NCI-H2196 (cell line): Measurements from ENCODE around the gene WNT11.

Experiments used
- DNase-seq: peaks from one replicate; lab custom pipeline; 2025; ENCODE audit not compliant: unreplicated experiment; lab: John Stamatoyannopoulos, UW

WNT11 gene

DNA sequence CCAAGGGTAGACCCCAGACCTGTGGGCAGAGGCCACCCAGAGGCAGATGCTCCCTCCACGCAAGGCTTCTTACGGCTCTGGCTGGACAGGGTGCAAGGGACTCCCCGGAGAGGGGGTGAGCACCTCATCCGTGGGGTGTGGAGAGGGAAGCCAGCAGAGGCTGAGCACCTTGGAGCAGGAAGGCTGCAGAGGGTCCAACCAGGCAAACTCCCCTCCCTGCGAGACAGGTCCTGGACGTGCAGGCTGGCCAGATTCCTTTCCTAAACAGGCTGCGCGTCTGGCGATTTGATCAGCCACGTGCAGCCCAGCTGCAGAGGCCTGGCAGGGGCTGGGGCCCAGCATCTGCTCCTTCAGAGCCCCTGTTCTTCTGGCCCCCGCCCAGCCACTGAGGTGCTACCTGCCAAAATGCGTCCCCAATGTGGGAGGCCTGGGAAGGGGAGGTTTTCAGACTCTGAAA is 49.3 kb downstream of the WNT11 start:
- no peak for DNase-seq

DNA sequence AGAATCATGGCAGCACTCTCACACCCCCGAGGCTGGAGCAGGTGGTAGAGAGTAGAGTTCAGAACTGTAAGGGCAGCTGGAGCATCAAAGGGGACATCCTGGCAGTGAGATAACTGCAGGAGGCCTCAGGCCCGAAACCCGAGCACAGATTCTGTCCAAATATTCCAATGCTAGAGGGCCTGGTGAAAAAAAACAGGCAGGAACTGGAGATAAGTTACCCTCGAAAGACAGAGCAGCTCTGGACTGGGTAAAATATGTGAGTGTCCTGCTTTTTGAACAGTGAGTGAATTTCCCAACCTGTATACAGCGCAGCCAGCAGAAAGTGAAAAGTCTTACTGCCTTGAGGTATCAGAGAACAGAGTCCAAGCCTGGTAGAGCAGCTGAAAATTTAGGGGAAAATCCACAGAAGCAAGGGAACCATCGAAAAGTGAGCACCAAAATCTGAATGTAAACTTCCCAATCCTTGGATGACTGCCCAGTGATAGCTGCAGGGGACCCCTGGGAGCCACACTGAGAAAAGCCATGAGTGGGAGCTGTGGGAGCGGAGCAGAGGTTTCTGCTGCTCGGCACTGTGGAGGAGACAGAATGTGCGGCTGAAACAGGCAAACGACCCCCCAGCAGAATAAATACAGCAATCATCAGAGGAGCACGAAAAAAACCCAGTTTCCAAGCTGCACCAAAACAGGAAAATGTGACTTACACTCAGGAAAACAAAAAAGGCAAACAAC is 50.6 kb downstream of the WNT11 start:
- no peak for DNase-seq

- DNase-seq, result no peak
Observed at GRCh38 chr11:76153571-76153923, 52.8 kb downstream of the WNT11 start.

- no peak for DNase-seq
Observed at GRCh38 chr11:76152741-76153570, 53.3 kb downstream of the WNT11 start.

DNA sequence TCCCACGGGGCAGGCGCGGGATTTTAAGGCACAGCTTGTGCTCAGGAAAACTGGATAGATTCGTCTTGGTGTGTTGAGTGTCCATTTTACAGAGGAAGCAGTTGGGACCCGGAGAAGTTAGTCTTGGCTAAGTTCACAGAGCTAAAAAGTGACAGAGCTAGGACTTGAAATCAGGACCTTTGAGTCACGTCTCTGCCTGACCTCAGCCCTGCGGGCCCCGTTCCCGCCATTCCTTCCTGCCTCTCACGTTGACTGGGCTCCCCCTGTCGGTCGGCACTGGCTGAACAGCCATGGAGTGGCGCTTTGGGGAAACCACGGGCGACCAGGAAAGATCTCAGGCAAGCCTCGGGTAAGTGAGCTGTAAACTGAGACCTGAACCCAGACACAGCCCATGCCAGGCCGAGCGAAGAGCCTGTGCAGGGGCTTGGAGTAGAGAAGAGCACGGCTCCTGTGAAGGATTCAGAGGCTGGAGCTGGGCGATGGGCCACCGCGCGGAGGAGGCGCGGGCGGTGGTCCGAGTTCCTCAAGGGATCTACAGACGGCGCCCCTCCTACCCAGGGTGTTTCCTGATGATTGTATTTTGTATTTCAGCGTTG is 54.1 kb downstream of the WNT11 start:
- DNase-seq, result no peak

DNA sequence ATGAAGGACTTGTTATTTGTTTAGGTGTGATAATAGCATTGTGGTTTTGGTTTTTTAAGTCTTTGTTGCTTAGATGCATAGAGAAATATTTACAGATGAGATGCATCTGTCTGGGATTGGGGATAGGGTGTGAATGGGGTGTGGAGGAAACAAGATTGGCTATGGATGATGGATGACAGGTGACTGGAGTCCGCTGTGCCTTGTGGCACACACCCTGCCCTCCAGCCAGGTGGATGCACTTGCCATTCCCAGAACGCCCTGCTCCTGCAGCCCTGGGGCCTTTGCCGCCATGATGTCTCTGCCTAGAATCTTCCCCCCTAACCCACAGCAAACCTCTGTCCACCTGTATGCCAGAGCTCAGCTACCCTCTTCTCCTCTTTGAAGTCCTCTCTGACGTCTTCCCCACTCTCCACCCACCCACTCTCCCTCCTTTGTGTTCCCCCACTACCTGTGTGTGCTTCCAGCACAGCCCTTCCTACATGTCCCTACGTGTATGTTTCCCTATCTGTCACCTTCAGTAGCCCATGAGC is 54.7 kb downstream of the WNT11 start:
- DNase-seq, result peak; percentile 31

- DNase-seq, result no peak
Observed at GRCh38 chr11:76150141-76150540, 56.2 kb downstream of the WNT11 start.

- no peak for DNase-seq
Observed at GRCh38 chr11:76149713-76150112, 56.6 kb downstream of the WNT11 start.

- DNase-seq, result no peak
Observed at GRCh38 chr11:76148941-76149613, 57.2 kb downstream of the WNT11 start.

DNA sequence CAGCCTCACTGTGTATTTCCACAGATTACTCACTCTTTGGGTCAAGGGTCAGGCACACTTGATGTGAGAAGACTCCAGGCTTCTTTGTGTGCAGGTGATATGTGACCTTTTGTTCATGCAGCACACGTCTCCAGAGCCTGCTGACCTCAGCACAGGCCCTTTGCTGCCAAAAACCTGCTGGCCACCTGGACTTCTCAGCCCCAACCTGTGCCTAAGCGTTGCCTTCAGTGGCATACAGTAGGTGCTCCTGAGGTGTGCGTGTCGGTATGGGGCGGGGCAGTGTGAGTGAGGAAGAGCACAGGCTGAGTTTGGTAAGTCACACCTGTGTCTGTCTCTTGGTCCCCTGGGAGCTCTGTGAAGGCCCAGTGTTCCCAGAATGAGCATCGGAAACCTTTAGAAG is 58.1 kb downstream of the WNT11 start:
- DNase-seq, result peak; percentile 59

DNA sequence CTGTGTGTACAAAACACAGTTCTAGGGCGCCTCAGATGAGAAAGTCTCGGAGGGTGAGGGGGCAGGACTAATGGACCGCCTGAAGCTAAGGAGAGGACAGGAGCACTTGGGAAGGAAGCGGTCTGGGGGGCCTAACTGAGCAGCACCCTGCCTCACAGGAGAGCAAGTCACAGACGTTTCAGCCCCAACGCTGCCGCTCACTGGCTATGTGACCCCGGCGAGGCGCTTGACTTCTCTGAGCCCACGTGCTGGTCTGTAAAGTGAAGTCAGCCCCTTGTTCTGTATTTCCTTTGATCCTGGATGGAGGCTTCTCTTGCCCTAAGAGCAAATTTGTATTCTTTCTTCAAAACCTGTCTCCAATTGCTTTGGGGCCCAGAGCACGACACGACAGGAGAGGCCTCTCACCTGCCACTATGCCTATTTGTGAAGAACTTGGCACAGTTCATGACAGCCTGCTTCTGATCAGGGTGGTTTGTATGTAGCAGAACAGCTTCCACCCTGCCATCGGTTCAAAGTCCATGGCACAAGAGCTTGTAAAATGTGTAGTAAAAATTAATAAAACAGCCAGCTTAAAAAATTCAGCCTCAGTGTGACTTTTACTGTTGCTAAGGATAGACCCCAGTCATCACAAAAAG is 59.1 kb downstream of the WNT11 start:
- no peak for DNase-seq

DNA sequence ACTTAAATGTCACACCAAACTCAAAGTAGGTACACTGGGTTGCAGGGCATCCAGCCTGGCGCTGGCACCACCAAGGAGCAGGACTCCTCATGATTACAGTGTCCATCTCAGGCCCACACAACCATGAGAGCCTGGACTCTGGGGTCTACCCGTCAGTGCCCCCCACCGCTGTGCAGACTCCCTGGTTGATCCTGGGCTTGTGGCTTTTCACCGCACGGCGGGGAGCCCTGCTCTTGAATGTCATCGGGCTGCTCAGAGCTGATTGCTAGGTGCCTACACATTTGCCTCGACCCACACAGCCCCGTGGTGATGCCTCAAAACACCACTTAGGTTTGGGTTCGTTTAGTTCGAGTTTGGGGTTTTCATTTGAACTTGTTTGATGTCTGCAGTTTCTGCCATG is 63.0 kb downstream of the WNT11 start:
- DNase-seq, result no peak

DNA sequence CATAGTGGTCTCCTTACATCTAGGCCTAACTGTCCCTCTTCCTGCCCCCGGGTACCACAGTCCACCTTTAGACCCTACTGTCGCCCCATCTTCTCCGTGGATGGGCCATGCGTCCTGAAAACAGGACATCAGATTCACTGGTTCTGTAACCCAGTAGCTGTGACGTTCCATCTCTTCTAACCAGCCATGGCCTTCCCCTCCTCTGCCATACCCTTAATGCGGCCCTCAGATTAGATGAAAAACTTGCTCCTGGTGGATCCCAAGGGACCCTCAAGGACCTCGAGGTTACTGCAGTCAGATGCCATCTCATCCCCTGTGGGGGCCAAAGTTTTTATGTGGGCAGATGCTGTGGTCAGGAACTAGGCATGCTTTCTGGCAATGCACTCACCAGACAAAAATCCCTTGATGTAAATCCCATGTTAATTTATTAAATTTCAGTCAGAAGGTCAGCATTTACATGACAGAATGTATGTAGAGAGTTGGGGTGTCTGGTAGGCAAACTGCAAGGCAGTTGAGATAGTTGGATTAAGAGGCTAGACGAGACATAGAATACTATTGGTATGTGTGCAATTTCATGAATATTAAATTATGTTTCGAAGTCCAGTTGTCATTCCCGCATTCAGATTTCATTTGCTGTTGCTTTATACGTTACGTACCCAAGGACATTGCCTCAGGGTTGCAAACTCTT is 64.3 kb downstream of the WNT11 start:
- DNase-seq, result no peak

DNA sequence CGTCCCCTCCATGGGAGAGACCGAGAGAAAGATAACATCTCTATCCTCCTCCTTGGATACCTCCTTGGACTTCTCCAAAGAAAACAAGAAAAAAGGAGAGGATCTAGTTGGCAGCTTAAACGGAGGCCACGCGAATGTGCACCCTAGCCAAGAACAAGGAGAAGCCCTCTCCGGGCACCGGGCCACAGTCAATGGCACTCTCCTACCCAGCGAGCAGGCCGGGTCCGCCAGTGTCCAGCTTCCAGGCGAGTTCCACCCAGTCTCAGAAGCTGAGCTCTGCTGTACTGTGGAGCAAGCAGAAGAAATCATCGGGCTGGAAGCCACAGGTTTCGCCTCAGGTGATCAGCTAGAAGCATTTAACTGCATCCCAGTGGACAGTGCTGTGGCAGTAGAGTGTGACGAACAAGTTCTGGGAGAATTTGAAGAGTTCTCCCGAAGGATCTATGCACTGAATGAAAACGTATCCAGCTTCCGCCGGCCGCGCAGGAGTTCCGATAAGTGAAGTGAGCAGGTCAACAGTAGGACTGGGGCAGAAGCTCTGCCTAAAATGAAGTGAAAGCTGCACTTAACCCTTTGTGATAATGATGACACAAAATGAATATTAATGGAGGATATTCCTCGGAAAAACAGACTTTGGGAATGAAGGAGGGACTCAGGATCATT is 65.3 kb downstream of the WNT11 start:
- DNase-seq, result no peak

DNA sequence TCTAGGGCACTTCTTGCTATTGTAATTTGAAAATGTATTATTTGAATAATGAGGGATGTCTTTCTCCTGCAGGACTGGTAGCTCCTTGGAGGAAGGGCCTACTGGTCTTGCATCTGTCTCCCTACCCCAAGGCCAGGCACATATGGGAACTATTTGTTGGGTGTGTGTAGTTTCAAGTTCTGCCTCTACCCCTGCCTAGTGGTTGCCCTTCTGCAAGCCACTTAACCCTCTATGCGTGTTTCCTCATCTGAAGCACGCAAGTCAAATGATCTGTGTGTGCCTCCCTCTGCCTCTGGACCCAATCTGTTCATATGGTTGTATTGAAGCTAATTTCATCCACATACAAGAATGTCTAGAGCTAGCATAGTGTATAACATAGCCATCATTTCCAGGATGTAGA is 67.0 kb downstream of the WNT11 start:
- no peak for DNase-seq
